Neural cell (in vitro differentiated cells): ENCODE results near the gene KIF6. TPM values are rescaled to one million over a fixed set of nuclear protein-coding genes. Genes with fewer than 3 reads are reported as not detected.

Source experiments
- H2AFZ ChIP-seq: fragments of 200-600, 300-800 bp; sonication (generic), shearing (Covaris generic); 2 replicates; pipeline ENCODE4 v1.6.0; 2014; ENCODE audit warnings: low read depth, mild to moderate bottlenecking, antibody characterized with exemption, low read length, moderate library complexity
- H3F3A ChIP-seq: fragments of 200-600 bp; shearing (Covaris generic); 2 replicates; pipeline ENCODE4 v1.6.1; 2016; ENCODE audit warnings: mild to moderate bottlenecking, moderate library complexity, mixed read lengths, antibody characterized with exemption, low read length; ENCODE audit not compliant: insufficient read depth, poor library complexity, severe bottlenecking
- H3K27ac ChIP-seq: fragments of 200-600, 300-800 bp; sonication (generic), shearing (Covaris generic); 2 replicates; pipeline ENCODE4 v1.5.1; 2014; ENCODE audit warnings: mild to moderate bottlenecking, low read length, moderate library complexity
- H3K27me3 ChIP-seq: fragments of 300-800, 200-600 bp; sonication (generic), shearing (Covaris generic); 2 replicates; pipeline ENCODE4 v1.6.0; 2014; ENCODE audit warnings: mild to moderate bottlenecking, low read depth, low read length, moderate library complexity; ENCODE audit not compliant: insufficient read depth
- H3K36me3 ChIP-seq: fragments of 300-800, 200-600 bp; sonication (generic), shearing (Covaris generic); 2 replicates; pipeline ENCODE4 v1.5.1; 2014; ENCODE audit warnings: mild to moderate bottlenecking, antibody characterized with exemption, low read length, moderate library complexity; ENCODE audit not compliant: insufficient read depth
- H3K4me2 ChIP-seq: fragments of 300-800, 200-600 bp; sonication (generic), shearing (Covaris generic); 2 replicates; pipeline ENCODE4 v1.6.0; 2014; ENCODE audit warnings: mild to moderate bottlenecking, low read length
- H3K4me3 ChIP-seq: fragments of 300-800, 200-600 bp; sonication (generic), shearing (Covaris generic); 2 replicates; pipeline ENCODE4 v1.5.1; 2014; ENCODE audit warnings: mild to moderate bottlenecking, low read length, moderate library complexity
- H3K79me2 ChIP-seq: fragments of 200-600 bp; shearing (Covaris generic); replicated peaks from 2 replicates; pipeline ENCODE4 v1.6.0; 2014; ENCODE audit warnings: mild to moderate bottlenecking, low read length, moderate library complexity; ENCODE audit not compliant: insufficient read depth
- H3K9ac ChIP-seq: fragments of 300-800, 200-600 bp; sonication (generic), shearing (Covaris generic); 2 replicates; pipeline ENCODE4 v1.6.1; 2016; ENCODE audit warnings: mild to moderate bottlenecking, low read length, mixed read lengths
- H3K9me2 ChIP-seq: fragments of 200-600 bp; shearing (Covaris generic); 2 replicates; pipeline ENCODE4 v1.6.1; 2016; ENCODE audit warnings: mild to moderate bottlenecking, low read length, mixed read lengths; ENCODE audit not compliant: insufficient read depth
- H3K9me3 ChIP-seq: fragments of 200-600, 300-800 bp; sonication (generic), shearing (Covaris generic); 2 replicates; pipeline ENCODE4 v1.6.1; 2016; ENCODE audit warnings: mild to moderate bottlenecking, mixed run types, low read length, moderate library complexity, mixed read lengths
- H4K20me1 ChIP-seq: fragments of 200-600 bp; shearing (Covaris generic); 2 replicates; pipeline ENCODE4 v1.6.1; 2016; ENCODE audit warnings: mild to moderate bottlenecking, mixed run types; ENCODE audit not compliant: insufficient read depth
- CTCF ChIP-seq: fragments of 450-650 bp; IDR thresholded peaks from 2 replicates; pipeline ENCODE4 v1.5.1; 2014; ENCODE audit warnings: antibody characterized with exemption, mild to moderate bottlenecking, moderate library complexity; ENCODE audit not compliant: poor library complexity, severe bottlenecking
- EP300 ChIP-seq: fragments of 450-650 bp; conservative IDR thresholded peaks from 2 replicates; pipeline ENCODE4 v1.6.1; 2014; ENCODE audit warnings: antibody characterized with exemption, mild to moderate bottlenecking, moderate library complexity; ENCODE audit not compliant: poor library complexity, severe bottlenecking
- EZH2 ChIP-seq: fragments of 200-600, 300-800 bp; shearing (Covaris generic), sonication (generic); IDR thresholded peaks from 2 replicates; pipeline ENCODE4 v1.6.1; 2014; ENCODE audit warnings: antibody characterized with exemption, low read length, borderline replicate concordance, mild to moderate bottlenecking; ENCODE audit not compliant: insufficient read depth, poor library complexity, severe bottlenecking
- MXI1 ChIP-seq: fragments of 450-650 bp; conservative IDR thresholded peaks from 2 replicates; pipeline ENCODE4 v1.6.1; 2014; ENCODE audit warnings: antibody characterized with exemption, mild to moderate bottlenecking; ENCODE audit not compliant: poor library complexity, severe bottlenecking
- POLR2AphosphoS5 ChIP-seq: IDR thresholded peaks from 2 replicates; pipeline ENCODE4 v1.6.1; 2012
- RAD21 ChIP-seq: fragments of 450-650 bp; conservative IDR thresholded peaks from 2 replicates; pipeline ENCODE4 v1.6.1; 2014; ENCODE audit warnings: antibody characterized with exemption, mild to moderate bottlenecking, moderate library complexity
- REST ChIP-seq: IDR thresholded peaks from 2 replicates; pipeline ENCODE4 v1.6.1; 2012; ENCODE audit warnings: borderline replicate concordance
- SMC3 ChIP-seq: fragments of 450-650 bp; conservative IDR thresholded peaks from 2 replicates; pipeline ENCODE4 v1.6.1; 2014; ENCODE audit warnings: antibody characterized with exemption, mild to moderate bottlenecking, moderate library complexity; ENCODE audit not compliant: poor library complexity
- TAF1 ChIP-seq: IDR thresholded peaks from 2 replicates; pipeline ENCODE4 v1.6.1; 2012; ENCODE audit warnings: low read depth
- polyA plus RNA-seq: library from polyadenylated mRNA; depleted of rRNA; stranded (reverse); fragments of >200 nt; gene quantifications from 2 replicates; pipeline ENCODE4 v1.2.3, GENCODE V29; 2014

Gene KIF6
- polyA plus RNA-seq, 1 donor from 2014 or later, result 2.1 TPM

GRCh38 chr6:39646751-39647420 is 78.3 kb downstream of the KIF6 start:
- H3K27me3 ChIP-seq, result no peaks in the 10 kb centered on the region
- no peak overlapping the region for H3K9ac ChIP-seq
- no peaks in the 10 kb centered on the region for H3F3A ChIP-seq
- H3K79me2 ChIP-seq, result no peaks in the 10 kb centered on the region
- no peaks in the 10 kb centered on the region for H3K9me2 ChIP-seq
- H3K36me3 ChIP-seq, result no peaks in the 10 kb centered on the region
- no peak overlapping the region for H3K4me3 ChIP-seq
- no peaks in the 10 kb centered on the region for H4K20me1 ChIP-seq
- H3K9me3 ChIP-seq, result no peaks in the 10 kb centered on the region
- no peak overlapping the region for H2AFZ ChIP-seq
- H3K4me2 ChIP-seq, result no peak overlapping the region
- no peak overlapping the region for H3K27ac ChIP-seq
- TF ChIP-seq MXI1 (no peak), EP300 (no peak), EZH2 (no peak), RAD21 (no peak)

- Histone ChIP-seq H3K9me3 (no peaks in the 10 kb centered on the region), H3K27me3 (no peaks in the 10 kb centered on the region), H3K4me2 (no peak overlapping the region), H3K27ac (no peak overlapping the region), H3K4me3 (no peak overlapping the region), H3K79me2 (no peaks in the 10 kb centered on the region), H3K9me2 (no peaks in the 10 kb centered on the region), H4K20me1 (no peaks in the 10 kb centered on the region), H3F3A (no peaks in the 10 kb centered on the region), H2AFZ (no peak overlapping the region), H3K9ac (no peak overlapping the region), H3K36me3 (no peaks in the 10 kb centered on the region)
- TF ChIP-seq REST (no peak), POLR2AphosphoS5 (no peak), RAD21 (no peak), EP300 (no peak), CTCF (no peak), TAF1 (no peak), EZH2 (no peak), MXI1 (no peak), SMC3 (no peak)
Measured at GRCh38 chr6:39642270-39642669, 82.9 kb downstream of the KIF6 start.
